Measurements from ENCODE around the gene STAG1.

Gene STAG1

GRCh38 chr3:136730595-136731273, 21.4 kb downstream of the STAG1 start:
- Histone ChIP-seq H2AFZ (ENCODE audit: low read depth, low read length, severe bottlenecking) (no peak overlapping the region), H3K79me2 (ENCODE audit: insufficient read depth, low read length) (peaks cover 100% of the 10 kb centered on the region), H3K4me2 (ENCODE audit: low read depth, low read length, poor library complexity, severe bottlenecking) (peak overlapping the region; percentile 31), H3K9me3 (ENCODE audit: insufficient read depth, low read length) (no peaks in the 10 kb centered on the region), H3K9ac (ENCODE audit: low read length) (no peak overlapping the region), H3K27ac (ENCODE audit: low read depth, low read length) (peak overlapping the region; percentile 38; the same call in 1 of the 2 replicates), H3K4me3 (ENCODE audit: insufficient read depth, low read length, poor library complexity, severe bottlenecking) (no peak overlapping the region), H3K36me3 (ENCODE audit: low read length) (no peaks in the 10 kb centered on the region), H3K9me2 (replicated peaks; ENCODE audit: insufficient read depth, low read length) (no peaks in the 10 kb centered on the region), H3K27me3 (ENCODE audit: low read length) (no peaks in the 10 kb centered on the region), H4K20me1 (ENCODE audit: low read depth, low read length) (no peaks in the 10 kb centered on the region; the same call in 1 of the 2 replicates), H3F3A (ENCODE audit: insufficient read depth) (0 out of 2 replicates have a peak, but pooled peaks cover 4% of the 10 kb centered on the region)
- TF ChIP-seq EZH2phosphoT487 (conservative IDR thresholded peaks at IDR 0.05; ENCODE audit: low read length): no peak
- TF ChIP-seq CTCF (IDR thresholded peaks at IDR 0.05; ENCODE audit: insufficient read depth, low read length, poor library complexity, severe bottlenecking): no peak

GRCh38 chr3:136728918-136729317, 23.3 kb downstream of the STAG1 start:
- Histone ChIP-seq H3K4me3 (ENCODE audit: insufficient read depth, low read length, poor library complexity, severe bottlenecking) (no peak overlapping the region), H3K9me2 (replicated peaks; ENCODE audit: insufficient read depth, low read length) (no peaks in the 10 kb centered on the region)
- TF ChIP-seq EZH2phosphoT487 (conservative IDR thresholded peaks at IDR 0.05; ENCODE audit: low read length) (no peak), CTCF (IDR thresholded peaks at IDR 0.05; ENCODE audit: insufficient read depth, low read length, poor library complexity, severe bottlenecking) (no peak)

DNA sequence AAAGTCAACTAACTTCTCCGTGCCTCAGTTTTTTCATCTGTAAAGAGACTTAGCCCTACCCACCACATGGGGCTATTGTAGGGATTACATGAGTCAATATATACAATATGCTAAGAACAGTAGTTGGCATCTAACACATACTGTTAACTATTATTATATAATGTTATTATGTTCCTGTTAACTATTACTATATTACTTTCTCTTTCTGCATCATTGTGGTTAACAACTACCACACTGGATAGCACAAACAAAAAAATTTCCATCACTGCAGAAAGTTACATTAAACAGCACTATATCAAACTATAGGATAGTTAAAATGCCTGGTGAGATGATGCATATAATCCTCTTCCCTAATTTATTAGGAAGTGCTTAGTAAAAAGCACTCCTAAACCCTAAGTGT, 23.7 kb downstream of the STAG1 start:
- Histone ChIP-seq H3K36me3 (ENCODE audit: low read length) (no peaks in the 10 kb centered on the region), H3K9ac (ENCODE audit: low read length) (no peak overlapping the region), H3K79me2 (ENCODE audit: insufficient read depth, low read length) (peaks cover 92% of the 10 kb centered on the region), H2AFZ (ENCODE audit: low read depth, low read length, severe bottlenecking) (no peak overlapping the region), H3K9me2 (replicated peaks; ENCODE audit: insufficient read depth, low read length) (no peaks in the 10 kb centered on the region), H3F3A (ENCODE audit: insufficient read depth) (peaks cover 4% of the 10 kb centered on the region; the same call in 1 of the 2 replicates), H3K4me3 (ENCODE audit: insufficient read depth, low read length, poor library complexity, severe bottlenecking) (no peak overlapping the region), H3K9me3 (ENCODE audit: insufficient read depth, low read length) (no peaks in the 10 kb centered on the region), H4K20me1 (ENCODE audit: low read depth, low read length) (no peaks in the 10 kb centered on the region; the same call in 1 of the 2 replicates), H3K27ac (ENCODE audit: low read depth, low read length) (peak overlapping the region; percentile 9; the same call in 1 of the 2 replicates), H3K4me2 (ENCODE audit: low read depth, low read length, poor library complexity, severe bottlenecking) (peak overlapping the region; percentile 37), H3K27me3 (ENCODE audit: low read length) (no peaks in the 10 kb centered on the region)
- TF ChIP-seq EZH2phosphoT487 (conservative IDR thresholded peaks at IDR 0.05; ENCODE audit: low read length) (no peak), CTCF (IDR thresholded peaks at IDR 0.05; ENCODE audit: insufficient read depth, low read length, poor library complexity, severe bottlenecking) (no peak)

More at GRCh38 chr3:136728918-136729317, 23.3 kb downstream of the STAG1 start:
- Histone ChIP-seq H3K36me3 (ENCODE audit: low read length) (no peaks in the 10 kb centered on the region), H3K4me2 (ENCODE audit: low read depth, low read length, poor library complexity, severe bottlenecking) (peak overlapping the region; percentile 37), H3K9ac (ENCODE audit: low read length) (no peak overlapping the region), H3K79me2 (ENCODE audit: insufficient read depth, low read length) (peaks cover 96% of the 10 kb centered on the region), H3K27ac (ENCODE audit: low read depth, low read length) (peak overlapping the region; percentile 9; the same call in 1 of the 2 replicates), H3K9me3 (ENCODE audit: insufficient read depth, low read length) (no peaks in the 10 kb centered on the region), H2AFZ (ENCODE audit: low read depth, low read length, severe bottlenecking) (no peak overlapping the region), H4K20me1 (ENCODE audit: low read depth, low read length) (no peaks in the 10 kb centered on the region; the same call in 1 of the 2 replicates), H3K27me3 (ENCODE audit: low read length) (no peaks in the 10 kb centered on the region), H3F3A (ENCODE audit: insufficient read depth) (peaks cover 4% of the 10 kb centered on the region; the same call in 1 of the 2 replicates)

Data from SU-DHL-6 (cell line).